MCF 10A (cell line): ENCODE measurements around the gene NDUFB5. TPM values are rescaled to one million over a fixed set of nuclear protein-coding genes. Genes with fewer than 3 reads are reported as not detected.

Experiments
- BruUV-seq: library from RNA; stranded (reverse); fragments of 400-500 nt; replicated peaks from 2 replicates; lab custom pipeline; 2021; lab: Mats Ljungman, UMichigan
- CTCF ChIA-PET: fragments of 300-600 bp; sonication (Branson Sonifier 250); formaldehyde crosslinking; extraction: SDS; loops from one replicate; lab custom pipeline; 2021; ENCODE audit warnings: antibody characterized with exemption, inconsistent platforms; lab: Yijun Ruan, JAX
- POLR2A ChIA-PET: fragments of 300-600, 350-650 bp; sonication (Branson Sonifier 250); formaldehyde crosslinking; extraction: SDS; loops from one replicate; lab custom pipeline; 2020; ENCODE audit warnings: antibody characterized with exemption, inconsistent platforms; lab: Yijun Ruan, JAX
- DNase-seq: peaks from one replicate; pipeline ENCODE4 v3.0.0-alpha.2; 2018; ENCODE audit not compliant: unreplicated experiment
- H3K27ac Mint-ChIP-seq: one replicate; pipeline ENCODE4 v1.8.0; 2022; ENCODE audit warnings: mild to moderate bottlenecking, low read depth, mixed read lengths; ENCODE audit not compliant: unreplicated experiment
- H3K27me3 Mint-ChIP-seq: one replicate; pipeline ENCODE4 v1.8.0; 2022; ENCODE audit warnings: mixed read lengths; ENCODE audit not compliant: insufficient read depth, unreplicated experiment
- H3K36me3 Mint-ChIP-seq: one replicate; pipeline ENCODE4 v1.8.0; 2022; ENCODE audit warnings: mild to moderate bottlenecking, moderate library complexity, mixed read lengths; ENCODE audit not compliant: insufficient read depth, unreplicated experiment
- H3K4me1 Mint-ChIP-seq: one replicate; pipeline ENCODE4 v1.8.0; 2022; ENCODE audit warnings: mixed read lengths; ENCODE audit not compliant: insufficient read depth, unreplicated experiment
- H3K4me3 Mint-ChIP-seq: one replicate; pipeline ENCODE4 v1.8.0; 2022; ENCODE audit warnings: mild to moderate bottlenecking, moderate library complexity, mixed read lengths; ENCODE audit not compliant: unreplicated experiment
- H3K9me3 Mint-ChIP-seq: one replicate; pipeline ENCODE4 v1.8.0; 2022; ENCODE audit warnings: mixed read lengths; ENCODE audit not compliant: unreplicated experiment
- intact Hi-C: fragments of 100-400 bp; cut with micrococcal nuclease; formaldehyde crosslinking; loops from 2 replicates; pipeline ENCODE4 v1.14.1; 2022
- total RNA-seq: library from RNA; stranded (reverse); gene quantifications from 2 replicates; pipeline ENCODE4 v1.2.3, GENCODE V29; 2022
- TF ChIP-seq, protein P1 (sequence below): fragments of 200-600 bp; IDR thresholded peaks from one replicate; pipeline ENCODE4 v1.8.0; 2022; ENCODE audit warnings: antibody characterized with exemption, mild to moderate bottlenecking; ENCODE audit not compliant: unreplicated experiment

The NDUFB5 gene
- total RNA-seq, 1 experiment from 2014 or later = 115 TPM

DNA sequence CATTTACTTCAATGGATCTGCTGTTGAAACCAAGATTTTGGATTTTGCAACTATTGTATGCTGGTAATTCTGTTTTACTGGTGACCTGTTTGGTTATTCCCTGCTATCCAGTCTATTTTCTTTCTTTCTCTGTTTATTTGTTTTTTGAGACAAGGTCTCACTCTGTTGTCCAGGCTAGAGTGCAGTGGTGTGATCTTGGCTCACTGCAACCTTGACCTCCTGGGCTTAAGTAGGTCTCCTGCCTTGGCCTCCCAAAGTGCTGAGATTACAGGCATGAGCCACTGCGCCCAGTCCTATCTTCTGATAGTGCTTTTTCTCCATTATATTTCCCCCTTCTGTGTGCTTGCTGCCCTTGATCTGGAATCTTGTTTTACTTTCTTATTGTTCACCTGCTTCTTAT lies 63.8 kb downstream of the NDUFB5 start:
- Mint-ChIP-seq H3K36me3 (no peaks in the 10 kb centered on the region), H3K4me3 (no peak overlapping the region), H3K27me3 (no peaks in the 10 kb centered on the region), H3K9me3 (peaks cover 8% of the 10 kb centered on the region), H3K4me1 (peaks cover 15% of the 10 kb centered on the region), H3K27ac (no peak overlapping the region)
- TF ChIP-seq, protein P1, sequence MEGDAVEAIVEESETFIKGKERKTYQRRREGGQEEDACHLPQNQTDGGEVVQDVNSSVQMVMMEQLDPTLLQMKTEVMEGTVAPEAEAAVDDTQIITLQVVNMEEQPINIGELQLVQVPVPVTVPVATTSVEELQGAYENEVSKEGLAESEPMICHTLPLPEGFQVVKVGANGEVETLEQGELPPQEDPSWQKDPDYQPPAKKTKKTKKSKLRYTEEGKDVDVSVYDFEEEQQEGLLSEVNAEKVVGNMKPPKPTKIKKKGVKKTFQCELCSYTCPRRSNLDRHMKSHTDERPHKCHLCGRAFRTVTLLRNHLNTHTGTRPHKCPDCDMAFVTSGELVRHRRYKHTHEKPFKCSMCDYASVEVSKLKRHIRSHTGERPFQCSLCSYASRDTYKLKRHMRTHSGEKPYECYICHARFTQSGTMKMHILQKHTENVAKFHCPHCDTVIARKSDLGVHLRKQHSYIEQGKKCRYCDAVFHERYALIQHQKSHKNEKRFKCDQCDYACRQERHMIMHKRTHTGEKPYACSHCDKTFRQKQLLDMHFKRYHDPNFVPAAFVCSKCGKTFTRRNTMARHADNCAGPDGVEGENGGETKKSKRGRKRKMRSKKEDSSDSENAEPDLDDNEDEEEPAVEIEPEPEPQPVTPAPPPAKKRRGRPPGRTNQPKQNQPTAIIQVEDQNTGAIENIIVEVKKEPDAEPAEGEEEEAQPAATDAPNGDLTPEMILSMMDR = no peak
- no peak for DNase-seq
- ChIA-PET CTCF (no interaction called here), POLR2A (no interaction called here)
- BruUV-seq = no TSS peak
- intact Hi-C loops = no loop called here

DNA sequence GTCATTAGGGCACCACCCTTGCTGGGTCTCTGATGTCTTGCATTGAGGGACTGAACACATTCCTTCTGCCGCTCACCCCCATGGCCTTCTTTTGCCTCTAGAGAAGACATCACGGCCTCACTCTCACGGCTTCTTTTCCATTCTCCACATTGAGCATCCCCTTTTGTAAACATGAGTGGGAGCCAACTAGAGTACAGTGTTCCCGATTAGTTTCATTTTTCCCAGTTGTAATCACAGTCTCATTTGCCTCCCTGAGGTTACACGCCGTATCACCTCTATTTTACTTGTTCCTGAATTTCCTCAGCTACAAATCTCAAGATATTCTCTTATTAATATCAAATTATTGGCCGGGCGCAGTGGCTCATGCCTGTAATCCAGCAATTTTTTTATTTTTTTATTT lies 65.7 kb downstream of the NDUFB5 start:
- ChIA-PET CTCF (no interaction called here), POLR2A (interaction anchor here (1.2 kb wide), 1 partner anchor 9 kb away, joined by 3 read pairs; no protein-coding TSS in a partner anchor)
- Mint-ChIP-seq H3K27me3 (no peaks in the 10 kb centered on the region), H3K9me3 (peaks cover 8% of the 10 kb centered on the region), H3K4me3 (no peak overlapping the region), H3K36me3 (no peaks in the 10 kb centered on the region), H3K4me1 (peaks cover 17% of the 10 kb centered on the region), H3K27ac (no peak overlapping the region)
- DNase-seq = no peak
- TF ChIP-seq, protein P1 = no peak
- intact Hi-C loops = no loop called here
- no TSS peak for BruUV-seq

DNA sequence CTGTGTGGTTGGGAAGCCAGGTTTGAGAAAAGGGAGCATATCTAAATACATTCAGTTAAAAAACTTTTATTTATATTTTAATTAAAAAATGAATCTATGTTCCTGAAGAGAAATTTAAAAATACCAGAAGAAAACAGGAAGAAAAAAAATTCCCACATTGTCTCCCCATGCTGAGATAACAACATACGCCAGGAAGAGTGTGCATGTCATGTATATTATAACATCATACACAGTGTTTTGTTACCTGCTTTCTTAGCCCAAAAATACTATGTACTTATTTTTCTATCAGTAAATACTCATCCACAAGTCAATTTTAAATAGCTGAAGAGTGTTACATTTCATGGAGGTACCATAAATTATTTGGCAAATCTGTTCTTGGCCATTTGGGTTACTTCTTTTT lies 66.7 kb downstream of the NDUFB5 start:
- Mint-ChIP-seq H3K36me3 (no peaks in the 10 kb centered on the region), H3K27ac (no peak overlapping the region), H3K4me3 (no peak overlapping the region), H3K9me3 (peaks cover 8% of the 10 kb centered on the region), H3K4me1 (peaks cover 12% of the 10 kb centered on the region), H3K27me3 (no peaks in the 10 kb centered on the region)
- BruUV-seq = no TSS peak
- TF ChIP-seq, protein P1 = no peak
- POLR2A ChIA-PET = interaction anchor here (1.2 kb wide), 1 partner anchor 10 kb away, joined by 3 read pairs; no protein-coding TSS in a partner anchor
- CTCF ChIA-PET = interaction anchor here (0.5 to 1.0 kb wide), 2 partner anchors 22 to 1091 kb away, joined by 4 to 5 read pairs; no protein-coding TSS in a partner anchor
- DNase-seq = no peak
- intact Hi-C loops = no loop called here

DNA sequence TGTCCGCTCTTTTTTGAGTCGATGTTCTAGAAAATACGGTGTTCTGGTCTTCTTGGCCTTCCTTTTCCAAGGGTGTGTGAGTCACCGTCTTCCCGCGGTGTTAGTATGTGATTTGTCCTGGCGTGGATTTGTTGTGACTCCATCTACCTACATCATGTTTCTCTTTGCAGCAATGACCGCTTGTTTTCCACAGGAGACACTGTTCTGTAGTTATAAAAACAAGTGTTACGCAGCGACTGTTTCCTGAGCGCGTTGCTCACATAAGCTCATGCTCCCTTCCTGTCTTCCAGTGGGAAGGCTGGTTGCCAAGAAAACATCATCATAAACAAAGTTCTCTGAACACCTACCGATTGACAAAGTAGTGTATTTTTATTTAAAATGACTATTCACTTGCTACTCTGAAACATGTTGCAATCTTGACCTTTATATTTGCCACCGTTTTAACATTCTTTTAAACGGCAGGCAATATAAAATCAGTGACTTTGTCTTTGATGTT lies 67.2 kb downstream of the NDUFB5 start:
- Mint-ChIP-seq H3K27ac (no peak overlapping the region), H3K9me3 (peaks cover 8% of the 10 kb centered on the region), H3K27me3 (no peaks in the 10 kb centered on the region), H3K36me3 (no peaks in the 10 kb centered on the region), H3K4me3 (no peak overlapping the region), H3K4me1 (peaks cover 12% of the 10 kb centered on the region)
- CTCF ChIA-PET = interaction anchor here (0.5 to 1.0 kb wide), 2 partner anchors 22 to 1091 kb away, joined by 4 to 5 read pairs; no protein-coding TSS in a partner anchor
- TF ChIP-seq, protein P1 = no peak
- POLR2A ChIA-PET = no interaction called here
- intact Hi-C loops = no loop called here
- peak; percentile 60 for DNase-seq
- BruUV-seq = no TSS peak
